Hypothalamus (tissue), 51 donors: ENCODE results near the gene TRAPPC4.
"Not testable (repeated sequence)": the region's sequence is repeated elsewhere in the genome, so short reads cannot be mapped to it uniquely, and the experiment has no call there.

Source experiments
- DNase-seq, 51 donors: peaks; one replicate each; lab custom pipeline; 2025; lab: John Stamatoyannopoulos, UW

The TRAPPC4 gene

GRCh38 chr11:119012629-119013170 lies 5.9 kb upstream of the TRAPPC4 start:
- no peak for DNase-seq

- no peak for DNase-seq
These were observed 4.2 kb upstream of the TRAPPC4 start for GRCh38 chr11:119014209-119014924.

GRCh38 chr11:119015054-119015611 lies 3.4 kb upstream of the TRAPPC4 start:
- no peak for DNase-seq

- no peak for DNase-seq
These were observed 2.2 kb upstream of the TRAPPC4 start for GRCh38 chr11:119016216-119017009.

- not testable (repeated sequence) for DNase-seq
These were observed 1.2 kb upstream of the TRAPPC4 start for GRCh38 chr11:119017377-119017776.

GRCh38 chr11:119019996-119020395 lies 1.4 kb downstream of the TRAPPC4 start:
- no peak for DNase-seq

GRCh38 chr11:119021631-119022030 lies 3.1 kb downstream of the TRAPPC4 start:
- no peak for DNase-seq

- DNase-seq = no peak
These were observed 5.2 kb downstream of the TRAPPC4 start for GRCh38 chr11:119023741-119024140.

GRCh38 chr11:119024430-119025098 lies 6.0 kb downstream of the TRAPPC4 start:
- DNase-seq = no peak

- DNase-seq = no peak
These were observed 6.5 kb downstream of the TRAPPC4 start for GRCh38 chr11:119025099-119025473.

GRCh38 chr11:119025541-119025940 lies 7.0 kb downstream of the TRAPPC4 start:
- DNase-seq = no peak

- DNase-seq = no peak
These were observed 7.6 kb downstream of the TRAPPC4 start for GRCh38 chr11:119025978-119026766.

GRCh38 chr11:119026970-119027369 lies 8.4 kb downstream of the TRAPPC4 start:
- no peak for DNase-seq

- no peak for DNase-seq
These were observed 9.2 kb downstream of the TRAPPC4 start for GRCh38 chr11:119027561-119028345.

GRCh38 chr11:119028346-119029068 lies 9.9 kb downstream of the TRAPPC4 start:
- DNase-seq = no peak

GRCh38 chr11:119029069-119029339 lies 10.4 kb downstream of the TRAPPC4 start:
- no peak for DNase-seq

GRCh38 chr11:119029340-119030028 lies 10.9 kb downstream of the TRAPPC4 start:
- DNase-seq = peak in 10 of 51 donors; percentile 3 to 22 (median 8)

GRCh38 chr11:119030029-119030328 lies 11.4 kb downstream of the TRAPPC4 start:
- DNase-seq = peak in 1 of 51 donors; percentile 49
